ENCODE data around the gene CFAP65.

DNA sequence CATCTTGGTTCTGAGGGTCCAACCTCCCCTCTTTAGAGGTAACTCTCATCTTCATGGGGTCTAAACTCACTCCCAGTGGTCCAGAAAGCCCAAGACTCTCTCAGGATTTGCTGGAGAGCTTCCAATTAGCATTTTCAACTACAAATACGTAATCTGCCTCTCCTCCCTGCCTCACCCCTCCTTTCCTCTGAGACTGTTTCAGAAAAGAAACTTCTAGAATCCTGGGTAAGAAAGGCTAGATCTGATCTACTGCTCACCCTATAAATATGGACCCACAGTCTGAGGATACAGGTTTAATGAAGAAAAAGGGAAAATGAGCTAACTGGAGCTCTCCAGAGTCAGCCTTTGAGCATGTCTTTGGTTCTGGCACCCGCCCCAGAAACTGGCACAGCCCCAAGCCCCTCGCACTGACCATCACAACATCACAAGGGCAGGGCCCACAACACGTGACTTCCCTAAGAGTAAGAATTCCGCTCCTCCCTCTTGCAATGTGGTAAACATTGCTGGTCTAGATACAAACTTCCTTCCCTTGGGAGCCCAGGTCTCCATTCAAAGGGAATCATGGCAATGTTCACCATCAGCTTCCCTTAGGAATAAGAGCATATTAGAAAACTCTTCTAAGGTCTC is 41.1 kb upstream of the CFAP65 start:
- TF ChIP-seq, protein P1, sequence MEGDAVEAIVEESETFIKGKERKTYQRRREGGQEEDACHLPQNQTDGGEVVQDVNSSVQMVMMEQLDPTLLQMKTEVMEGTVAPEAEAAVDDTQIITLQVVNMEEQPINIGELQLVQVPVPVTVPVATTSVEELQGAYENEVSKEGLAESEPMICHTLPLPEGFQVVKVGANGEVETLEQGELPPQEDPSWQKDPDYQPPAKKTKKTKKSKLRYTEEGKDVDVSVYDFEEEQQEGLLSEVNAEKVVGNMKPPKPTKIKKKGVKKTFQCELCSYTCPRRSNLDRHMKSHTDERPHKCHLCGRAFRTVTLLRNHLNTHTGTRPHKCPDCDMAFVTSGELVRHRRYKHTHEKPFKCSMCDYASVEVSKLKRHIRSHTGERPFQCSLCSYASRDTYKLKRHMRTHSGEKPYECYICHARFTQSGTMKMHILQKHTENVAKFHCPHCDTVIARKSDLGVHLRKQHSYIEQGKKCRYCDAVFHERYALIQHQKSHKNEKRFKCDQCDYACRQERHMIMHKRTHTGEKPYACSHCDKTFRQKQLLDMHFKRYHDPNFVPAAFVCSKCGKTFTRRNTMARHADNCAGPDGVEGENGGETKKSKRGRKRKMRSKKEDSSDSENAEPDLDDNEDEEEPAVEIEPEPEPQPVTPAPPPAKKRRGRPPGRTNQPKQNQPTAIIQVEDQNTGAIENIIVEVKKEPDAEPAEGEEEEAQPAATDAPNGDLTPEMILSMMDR (IDR thresholded peaks at IDR 0.05): no peak
- no peak for TF ChIP-seq POLR2A (IDR thresholded peaks at IDR 0.05)

Measured in gastroesophageal sphincter (tissue), 3 donors.